Gastrocnemius medialis (tissue), 4 donors: ENCODE data around the gene LIPA. TPM values are rescaled to one million over a fixed set of nuclear protein-coding genes. Genes with fewer than 3 reads are reported as not detected.

ENCODE experiments used
- ATAC-seq, 2 donors: fragments of 150-250 bp; one replicate each; pipeline ENCODE4 v1.9.1; 2016
- DNase-seq, 2 donors: peaks; one replicate each; pipeline ENCODE4 v3.0.0-alpha.2; 2019
- H3K27ac ChIP-seq, 4 donors: fragments of 200-600 bp; sonication (generic); 1 replicate in 1 of 4; 2 replicates in 3 of 4; pipeline ENCODE4 v1.5.1; 2016 to 2018; ENCODE audit warnings: mild to moderate bottlenecking in 2 of 4, moderate library complexity in 1 of 4
- H3K27me3 ChIP-seq, 3 donors: fragments of 200-600 bp; sonication (generic) in 2 of 3; 1 replicate in 1 of 3; 2 replicates in 2 of 3; pipeline versions ENCODE4 v1.5.1 to v1.6.0; 2016 to 2019; ENCODE audit warnings: mild to moderate bottlenecking in 1 of 3, moderate library complexity in 1 of 3
- H3K36me3 ChIP-seq, 2 donors: fragments of 200-600 bp; sonication (generic) in 1 of 2; one replicate each; pipeline ENCODE4 v1.5.1; 2017 to 2018
- H3K4me1 ChIP-seq, 2 donors: fragments of 200-600 bp; sonication (generic) in 1 of 2; one replicate each; pipeline ENCODE4 v1.5.1; 2016 to 2017; ENCODE audit warnings: mild to moderate bottlenecking in 2 of 2
- H3K4me3 ChIP-seq, 4 donors: fragments of 200-600 bp; sonication (generic) in 3 of 4; 1 replicate in 1 of 4; 2 replicates in 3 of 4; pipeline ENCODE4 v1.5.1; 2016 to 2019; ENCODE audit warnings: mild to moderate bottlenecking in 2 of 4
- H3K9me3 ChIP-seq, 3 donors: fragments of 200-600 bp; sonication (generic) in 2 of 3; 1 replicate in 1 of 3; 2 replicates in 2 of 3; pipeline ENCODE4 v1.5.1; 2016 to 2019
- POLR2A ChIP-seq, 2 donors: fragments of 450-650 bp; IDR thresholded peaks; one replicate each; pipeline ENCODE4 v1.6.1; 2017; ENCODE audit warnings: antibody characterized with exemption in 2 of 2, mild to moderate bottlenecking in 2 of 2, moderate library complexity in 2 of 2
- in situ Hi-C, 4 donors: fragments of 200-750 bp; cut with MboI; loops; one replicate each; pipeline versions ENCODE4 v1.15.0 to v1.8.0; 2017; ENCODE audit warnings: low sequenced_read_pairs in 4 of 4
- intact Hi-C: fragments of 100-400 bp; cut with DNase I; formaldehyde crosslinking; loops from one replicate; pipeline ENCODE4 v1.15.1; 2023; ENCODE audit warnings: low total_unique reads
- total RNA-seq, 4 donors: library from RNA; depleted of rRNA; stranded (reverse); fragments of >200 nt; gene quantifications; one replicate each; pipeline versions ENCODE4 v1.1.0 to v1.2.3, GENCODE V29; 2016
- TF ChIP-seq, protein P1 (sequence below), 5 experiments: fragments of 450-650 bp in 3 of 5; fragments of 200-600 bp in 2 of 5; sonication (generic) in 2 of 5; IDR thresholded peaks in 4 of 5; conservative IDR thresholded peaks in 1 of 5; 1 replicate in 4 of 5; 2 replicates in 1 of 5; pipeline ENCODE4 v1.5.1; 2016 to 2019; ENCODE audit warnings: antibody characterized with exemption in 5 of 5, mild to moderate bottlenecking in 3 of 5, moderate library complexity in 3 of 5

Gene LIPA
- total RNA-seq, 4 donors from 2014 or later = 7.7 to 11.4 (median 9.3) TPM

DNA sequence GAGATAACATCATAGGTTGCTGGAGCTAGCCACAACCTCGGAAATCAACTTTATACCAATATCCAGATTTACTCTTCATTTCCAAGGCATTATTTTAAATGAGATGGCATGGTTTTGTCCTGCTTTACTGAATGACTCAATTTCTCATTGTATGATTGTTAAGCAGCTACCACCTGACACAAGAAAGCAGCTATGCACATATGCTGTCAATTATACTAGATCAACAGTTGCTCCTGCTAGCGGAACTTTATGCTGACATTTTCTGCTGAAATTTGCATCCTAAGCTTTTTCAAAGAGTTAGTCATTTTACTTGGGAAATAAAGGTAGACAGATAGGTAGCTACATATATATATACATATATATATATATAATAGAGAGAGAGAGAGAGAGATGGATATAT lies 35.5 kb downstream of the LIPA start:
- H3K27me3 ChIP-seq = no peaks in the 10 kb centered on the region
- TF ChIP-seq, protein P1, sequence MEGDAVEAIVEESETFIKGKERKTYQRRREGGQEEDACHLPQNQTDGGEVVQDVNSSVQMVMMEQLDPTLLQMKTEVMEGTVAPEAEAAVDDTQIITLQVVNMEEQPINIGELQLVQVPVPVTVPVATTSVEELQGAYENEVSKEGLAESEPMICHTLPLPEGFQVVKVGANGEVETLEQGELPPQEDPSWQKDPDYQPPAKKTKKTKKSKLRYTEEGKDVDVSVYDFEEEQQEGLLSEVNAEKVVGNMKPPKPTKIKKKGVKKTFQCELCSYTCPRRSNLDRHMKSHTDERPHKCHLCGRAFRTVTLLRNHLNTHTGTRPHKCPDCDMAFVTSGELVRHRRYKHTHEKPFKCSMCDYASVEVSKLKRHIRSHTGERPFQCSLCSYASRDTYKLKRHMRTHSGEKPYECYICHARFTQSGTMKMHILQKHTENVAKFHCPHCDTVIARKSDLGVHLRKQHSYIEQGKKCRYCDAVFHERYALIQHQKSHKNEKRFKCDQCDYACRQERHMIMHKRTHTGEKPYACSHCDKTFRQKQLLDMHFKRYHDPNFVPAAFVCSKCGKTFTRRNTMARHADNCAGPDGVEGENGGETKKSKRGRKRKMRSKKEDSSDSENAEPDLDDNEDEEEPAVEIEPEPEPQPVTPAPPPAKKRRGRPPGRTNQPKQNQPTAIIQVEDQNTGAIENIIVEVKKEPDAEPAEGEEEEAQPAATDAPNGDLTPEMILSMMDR (IDR thresholded peaks at IDR 0.05 in 4 of 5, conservative IDR thresholded peaks at IDR 0.05 in 1 of 5) = no peak
- ATAC-seq = no peak
- intact Hi-C loops (loop anchor here (10.0 kb wide), 1 partner anchor 381 kb away; no protein-coding TSS in a partner anchor), in situ Hi-C loops (loop anchor here (10.0 to 25.0 kb wide), 3 partner anchors 281 to 381 kb away; no protein-coding TSS in a partner anchor)
- no peak overlapping the region for H3K4me3 ChIP-seq
- no peaks in the 10 kb centered on the region for H3K36me3 ChIP-seq
- peaks cover 6 to 8% of the 10 kb centered on the region in 2 donors for H3K4me1 ChIP-seq
- H3K9me3 ChIP-seq = no peaks in the 10 kb centered on the region
- DNase-seq = no peak
- no peak overlapping the region for H3K27ac ChIP-seq

DNA sequence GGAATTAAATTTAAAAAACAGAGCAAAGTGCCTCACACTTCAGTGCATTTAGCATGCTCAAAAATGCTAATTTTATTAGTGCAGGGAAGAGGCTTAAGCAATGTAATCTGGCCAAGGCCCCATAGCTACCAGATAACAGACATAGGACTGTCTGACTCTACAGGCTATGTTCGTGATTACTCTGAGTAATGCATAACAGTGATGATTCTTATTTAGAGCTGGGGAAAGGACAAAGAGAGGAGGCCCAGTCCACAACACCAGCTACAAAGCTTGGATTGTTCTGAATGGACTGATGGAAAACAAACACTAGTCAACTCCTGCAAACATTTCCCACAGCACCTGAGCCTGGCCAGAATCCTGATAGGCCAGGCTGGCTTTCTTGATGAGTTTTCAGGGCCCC lies 36.1 kb downstream of the LIPA start:
- no peak overlapping the region for H3K4me3 ChIP-seq
- no peak for DNase-seq
- TF ChIP-seq, protein P1 (IDR thresholded peaks at IDR 0.05 in 4 of 5, conservative IDR thresholded peaks at IDR 0.05 in 1 of 5) = no peak
- no peak for TF ChIP-seq POLR2A (IDR thresholded peaks at IDR 0.05)
- no peaks in the 10 kb centered on the region for H3K27me3 ChIP-seq
- H3K4me1 ChIP-seq = peaks cover 6 to 8% of the 10 kb centered on the region in 2 donors
- no peak for ATAC-seq
- in situ Hi-C loops = loop anchor here (10.0 to 25.0 kb wide), 3 partner anchors 281 to 381 kb away; no protein-coding TSS in a partner anchor
- H3K27ac ChIP-seq = no peak overlapping the region
- H3K9me3 ChIP-seq = no peaks in the 10 kb centered on the region
- H3K36me3 ChIP-seq = no peaks in the 10 kb centered on the region
- intact Hi-C loops = loop anchor here (10.0 kb wide), 1 partner anchor 381 kb away; no protein-coding TSS in a partner anchor

DNA sequence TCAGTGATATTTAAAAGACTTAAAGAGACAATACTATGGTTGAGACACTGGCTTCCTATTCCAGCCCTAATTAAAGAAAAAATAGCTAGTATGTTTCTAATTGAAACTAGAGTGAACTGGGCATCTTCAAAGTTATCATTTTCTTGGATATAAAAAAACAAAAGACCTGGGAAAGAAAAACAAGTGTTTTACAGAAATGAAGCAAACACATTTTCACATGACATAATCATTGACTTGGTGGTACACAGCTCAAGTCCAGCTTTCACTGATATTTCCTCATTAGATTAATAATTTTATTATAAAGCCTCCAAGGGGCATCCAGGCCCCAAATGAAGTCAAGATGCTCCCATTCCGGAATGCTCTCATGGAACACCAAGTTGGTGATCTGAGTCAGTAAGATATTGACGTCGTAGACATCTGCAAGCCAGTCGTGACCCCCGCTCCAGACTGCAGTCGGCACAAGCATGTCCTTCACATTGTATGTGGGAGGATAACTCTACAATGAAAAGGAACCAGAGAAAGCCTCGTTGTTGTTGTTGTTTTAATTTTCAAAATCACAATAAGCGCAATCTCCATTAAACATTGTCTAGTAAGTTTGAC lies 36.9 kb downstream of the LIPA start:
- DNase-seq (no peak), ATAC-seq (no peak)
- no peaks in the 10 kb centered on the region for H3K9me3 ChIP-seq
- no peak for TF ChIP-seq POLR2A (IDR thresholded peaks at IDR 0.05)
- TF ChIP-seq, protein P1 (IDR thresholded peaks at IDR 0.05 in 4 of 5, conservative IDR thresholded peaks at IDR 0.05 in 1 of 5) = no peak
- in situ Hi-C loops = loop anchor here (5.0 to 25.0 kb wide), 6 partner anchors 182 to 380 kb away; no protein-coding TSS in a partner anchor
- H3K4me3 ChIP-seq = no peak overlapping the region
- intact Hi-C loops = loop anchor here (5.0 to 10.0 kb wide), 2 partner anchors 277 to 380 kb away; no protein-coding TSS in a partner anchor
- H3K27me3 ChIP-seq = peaks cover 0 to 5% (median 0%) of the 10 kb centered on the region in 3 donors
- no peak overlapping the region for H3K27ac ChIP-seq
- peaks cover 6 to 8% of the 10 kb centered on the region in 2 donors for H3K4me1 ChIP-seq
- no peaks in the 10 kb centered on the region for H3K36me3 ChIP-seq

DNA sequence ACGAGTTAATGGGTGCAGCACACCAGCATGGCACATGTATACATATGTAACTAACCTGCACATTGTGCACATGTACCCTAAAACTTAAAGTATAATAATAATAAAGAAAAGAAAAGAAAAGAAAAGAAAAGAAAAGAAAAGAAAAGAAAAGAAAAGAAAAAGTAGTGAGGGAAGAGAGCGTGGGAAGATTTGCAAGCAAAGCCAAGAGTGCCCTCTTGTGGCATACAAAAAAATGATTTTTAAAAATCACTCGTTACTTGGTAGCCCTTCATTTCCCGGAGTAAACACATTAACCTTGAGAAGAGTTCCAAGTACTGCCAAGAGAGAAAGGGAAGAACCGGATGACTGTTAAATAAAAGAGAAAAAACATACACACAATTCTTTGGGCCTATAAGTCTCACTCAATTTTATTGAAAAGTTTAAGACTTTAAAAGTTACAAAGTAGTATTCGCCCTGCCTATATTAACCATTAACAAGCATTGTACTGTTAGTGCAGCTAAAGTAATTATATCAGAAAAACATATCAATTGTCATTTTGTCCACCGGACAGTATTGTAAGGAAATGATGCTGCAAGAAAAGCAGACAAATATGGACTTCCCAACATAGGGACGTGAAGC lies 38.3 kb downstream of the LIPA start:
- TF ChIP-seq, protein P1 (IDR thresholded peaks at IDR 0.05 in 4 of 5, conservative IDR thresholded peaks at IDR 0.05 in 1 of 5) = peak; percentile 45 to 68 (median 51)
- TF ChIP-seq POLR2A (IDR thresholded peaks at IDR 0.05) = no peak
- H3K27me3 ChIP-seq = peaks cover 4 to 11% (median 6%) of the 10 kb centered on the region in 3 donors
- no peaks in the 10 kb centered on the region for H3K9me3 ChIP-seq
- no peak overlapping the region for H3K4me3 ChIP-seq
- peaks cover 6 to 8% of the 10 kb centered on the region in 2 donors for H3K4me1 ChIP-seq
- no peak overlapping the region for H3K27ac ChIP-seq
- in situ Hi-C loops (loop anchor here (5.0 to 25.0 kb wide), 6 partner anchors 181 to 378 kb away; no protein-coding TSS in a partner anchor), intact Hi-C loops (loop anchor here (5.0 to 10.0 kb wide), 2 partner anchors 276 to 378 kb away; no protein-coding TSS in a partner anchor)
- ATAC-seq (no peak), DNase-seq (no peak)
- no peaks in the 10 kb centered on the region for H3K36me3 ChIP-seq
